SU-DHL-6 (cell line): Measurements from ENCODE around the gene SELENOK.
A peak's percentile ranks its signal among the peaks of the same experiment; 100 is the strongest.

Experiments used
- H2AFZ ChIP-seq: fragments of 200-600 bp; sonication (generic); 2 replicates; pipeline ENCODE4 v1.6.1; 2014; ENCODE audit warnings: low read depth, mild to moderate bottlenecking, moderate library complexity, mixed read lengths, antibody characterized with exemption, low read length; ENCODE audit not compliant: severe bottlenecking
- H3F3A ChIP-seq: fragments of 200-600 bp; shearing (Covaris generic); 2 replicates; pipeline ENCODE4 v1.6.0; 2016; ENCODE audit warnings: antibody characterized with exemption, mild to moderate bottlenecking; ENCODE audit not compliant: insufficient read depth
- H3K27ac ChIP-seq: fragments of 200-600 bp; sonication (generic); 2 replicates; pipeline ENCODE4 v1.5.1; 2016; ENCODE audit warnings: low read depth, mild to moderate bottlenecking, low read length, moderate library complexity, mixed read lengths
- H3K27me3 ChIP-seq: fragments of 200-600 bp; sonication (generic), shearing (Covaris generic); 2 replicates; pipeline ENCODE4 v1.6.0; 2014; ENCODE audit warnings: mild to moderate bottlenecking, low read length
- H3K36me3 ChIP-seq: fragments of 200-600 bp; sonication (generic); 2 replicates; pipeline ENCODE4 v1.6.1; 2014; ENCODE audit warnings: mild to moderate bottlenecking, low read length, mixed read lengths
- H3K4me2 ChIP-seq: fragments of 300-600, 200-600 bp; shearing (Covaris generic), sonication (generic); 2 replicates; pipeline ENCODE4 v1.6.0; 2014; ENCODE audit warnings: low read length, low read depth, mild to moderate bottlenecking; ENCODE audit not compliant: poor library complexity, severe bottlenecking
- H3K4me3 ChIP-seq: fragments of 200-600 bp; sonication (generic); 2 replicates; pipeline ENCODE4 v1.5.1; 2014; ENCODE audit warnings: antibody characterized with exemption, low read length, mild to moderate bottlenecking, mixed read lengths; ENCODE audit not compliant: insufficient read depth, poor library complexity, severe bottlenecking
- H3K79me2 ChIP-seq: fragments of 200-600 bp; sonication (generic); 2 replicates; pipeline ENCODE4 v1.6.1; 2014; ENCODE audit warnings: mild to moderate bottlenecking, low read length, moderate library complexity; ENCODE audit not compliant: insufficient read depth
- H3K9ac ChIP-seq: fragments of 200-600 bp; sonication (generic); 2 replicates; pipeline ENCODE4 v1.7.0; 2014; ENCODE audit warnings: mild to moderate bottlenecking, low read length
- H3K9me2 ChIP-seq: fragments of 200-600 bp; sonication (generic); replicated peaks from 2 replicates; pipeline ENCODE4 v1.6.1; 2014; ENCODE audit warnings: low read length; ENCODE audit not compliant: insufficient read depth
- H3K9me3 ChIP-seq: fragments of 200-600 bp; sonication (generic); 2 replicates; pipeline ENCODE4 v1.6.1; 2014; ENCODE audit warnings: low read length, mixed read lengths; ENCODE audit not compliant: insufficient read depth
- H4K20me1 ChIP-seq: fragments of 200-600 bp; sonication (generic); 2 replicates; pipeline ENCODE4 v1.6.1; 2014; ENCODE audit warnings: low read depth, mild to moderate bottlenecking, antibody characterized with exemption, low read length, moderate library complexity, mixed read lengths
- CTCF ChIP-seq: fragments of 200-600 bp; sonication (generic); IDR thresholded peaks from one replicate; pipeline ENCODE4 v1.5.1; 2017; ENCODE audit warnings: antibody characterized with exemption, mild to moderate bottlenecking, low read length, moderate library complexity; ENCODE audit not compliant: insufficient read depth, poor library complexity, severe bottlenecking
- EZH2phosphoT487 ChIP-seq: fragments of 200-600 bp; sonication (generic), shearing (Covaris generic); conservative IDR thresholded peaks from 2 replicates; pipeline ENCODE4 v1.6.1; 2018; ENCODE audit warnings: mild to moderate bottlenecking, antibody characterized with exemption, low read length, moderate library complexity, mixed read lengths

SELENOK gene

GRCh38 chr3:53939813-53940212 is 48.2 kb upstream of the SELENOK start:
- Histone ChIP-seq H3K9me2 (no peaks in the 10 kb centered on the region), H3K27me3 (no peaks in the 10 kb centered on the region), H3K27ac (no peak overlapping the region), H2AFZ (no peak overlapping the region), H4K20me1 (no peaks in the 10 kb centered on the region), H3K36me3 (no peaks in the 10 kb centered on the region), H3K9me3 (no peaks in the 10 kb centered on the region), H3K4me2 (no peak overlapping the region), H3F3A (no peaks in the 10 kb centered on the region), H3K9ac (no peak overlapping the region), H3K4me3 (no peak overlapping the region), H3K79me2 (no peaks in the 10 kb centered on the region)
- no peak for TF ChIP-seq EZH2phosphoT487
- TF ChIP-seq CTCF, result no peak

GRCh38 chr3:53939086-53939582 is 47.5 kb upstream of the SELENOK start:
- TF ChIP-seq CTCF (no peak), EZH2phosphoT487 (no peak)
- H3K27me3 ChIP-seq, result no peaks in the 10 kb centered on the region
- no peak overlapping the region for H2AFZ ChIP-seq
- H3K27ac ChIP-seq, result no peak overlapping the region
- no peaks in the 10 kb centered on the region for H3K36me3 ChIP-seq
- H3F3A ChIP-seq, result no peaks in the 10 kb centered on the region
- H3K9ac ChIP-seq, result no peak overlapping the region
- H3K9me3 ChIP-seq, result no peaks in the 10 kb centered on the region
- H3K4me2 ChIP-seq, result no peak overlapping the region
- no peaks in the 10 kb centered on the region for H3K9me2 ChIP-seq
- no peak overlapping the region for H3K4me3 ChIP-seq
- H4K20me1 ChIP-seq, result no peaks in the 10 kb centered on the region
- H3K79me2 ChIP-seq, result no peaks in the 10 kb centered on the region

GRCh38 chr3:53938645-53939044 is 47.0 kb upstream of the SELENOK start:
- H3F3A ChIP-seq, result no peaks in the 10 kb centered on the region
- H3K4me3 ChIP-seq, result no peak overlapping the region
- H3K9me3 ChIP-seq, result no peaks in the 10 kb centered on the region
- no peaks in the 10 kb centered on the region for H4K20me1 ChIP-seq
- peak; percentile 81 for TF ChIP-seq CTCF
- TF ChIP-seq EZH2phosphoT487, result no peak
- H3K9ac ChIP-seq, result no peak overlapping the region
- no peaks in the 10 kb centered on the region for H3K36me3 ChIP-seq
- no peaks in the 10 kb centered on the region for H3K27me3 ChIP-seq
- no peak overlapping the region for H3K27ac ChIP-seq
- no peak overlapping the region for H2AFZ ChIP-seq
- no peaks in the 10 kb centered on the region for H3K79me2 ChIP-seq
- H3K9me2 ChIP-seq, result no peaks in the 10 kb centered on the region
- no peak overlapping the region for H3K4me2 ChIP-seq
